ENCODE data around the gene ALDH1L1. TPM values are rescaled to one million over a fixed set of nuclear protein-coding genes. Genes with fewer than 3 reads are reported as not detected.

Gene ALDH1L1
- total and polyA plus RNA-seq, 2 of the 13 experiments (the other 11 are each of a cell fraction or from before 2014, with no cell fraction given): 11.2 to 28.7 TPM

DNA sequence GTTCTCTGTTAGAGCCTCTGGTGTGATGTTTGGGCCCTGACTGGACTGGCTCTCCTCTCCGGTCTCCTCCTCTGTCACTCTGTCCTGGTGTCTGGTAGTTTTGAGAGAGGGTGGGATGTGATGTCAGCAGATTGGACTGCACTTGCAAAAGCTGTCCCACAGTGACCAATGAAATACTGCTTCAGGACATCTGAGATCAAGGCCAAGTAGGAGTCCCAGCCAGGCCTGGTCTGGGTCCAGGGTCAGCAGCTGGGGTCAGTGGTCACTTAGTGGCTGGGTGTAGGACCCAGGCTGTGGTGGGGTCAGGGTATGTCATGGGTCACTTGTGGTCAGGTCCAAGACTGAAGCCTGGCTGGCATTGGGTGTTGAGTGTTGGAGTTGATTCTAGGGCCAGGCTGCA lies 20.9 kb downstream of the ALDH1L1 start (continued):
- TF ChIP-seq, protein P1, sequence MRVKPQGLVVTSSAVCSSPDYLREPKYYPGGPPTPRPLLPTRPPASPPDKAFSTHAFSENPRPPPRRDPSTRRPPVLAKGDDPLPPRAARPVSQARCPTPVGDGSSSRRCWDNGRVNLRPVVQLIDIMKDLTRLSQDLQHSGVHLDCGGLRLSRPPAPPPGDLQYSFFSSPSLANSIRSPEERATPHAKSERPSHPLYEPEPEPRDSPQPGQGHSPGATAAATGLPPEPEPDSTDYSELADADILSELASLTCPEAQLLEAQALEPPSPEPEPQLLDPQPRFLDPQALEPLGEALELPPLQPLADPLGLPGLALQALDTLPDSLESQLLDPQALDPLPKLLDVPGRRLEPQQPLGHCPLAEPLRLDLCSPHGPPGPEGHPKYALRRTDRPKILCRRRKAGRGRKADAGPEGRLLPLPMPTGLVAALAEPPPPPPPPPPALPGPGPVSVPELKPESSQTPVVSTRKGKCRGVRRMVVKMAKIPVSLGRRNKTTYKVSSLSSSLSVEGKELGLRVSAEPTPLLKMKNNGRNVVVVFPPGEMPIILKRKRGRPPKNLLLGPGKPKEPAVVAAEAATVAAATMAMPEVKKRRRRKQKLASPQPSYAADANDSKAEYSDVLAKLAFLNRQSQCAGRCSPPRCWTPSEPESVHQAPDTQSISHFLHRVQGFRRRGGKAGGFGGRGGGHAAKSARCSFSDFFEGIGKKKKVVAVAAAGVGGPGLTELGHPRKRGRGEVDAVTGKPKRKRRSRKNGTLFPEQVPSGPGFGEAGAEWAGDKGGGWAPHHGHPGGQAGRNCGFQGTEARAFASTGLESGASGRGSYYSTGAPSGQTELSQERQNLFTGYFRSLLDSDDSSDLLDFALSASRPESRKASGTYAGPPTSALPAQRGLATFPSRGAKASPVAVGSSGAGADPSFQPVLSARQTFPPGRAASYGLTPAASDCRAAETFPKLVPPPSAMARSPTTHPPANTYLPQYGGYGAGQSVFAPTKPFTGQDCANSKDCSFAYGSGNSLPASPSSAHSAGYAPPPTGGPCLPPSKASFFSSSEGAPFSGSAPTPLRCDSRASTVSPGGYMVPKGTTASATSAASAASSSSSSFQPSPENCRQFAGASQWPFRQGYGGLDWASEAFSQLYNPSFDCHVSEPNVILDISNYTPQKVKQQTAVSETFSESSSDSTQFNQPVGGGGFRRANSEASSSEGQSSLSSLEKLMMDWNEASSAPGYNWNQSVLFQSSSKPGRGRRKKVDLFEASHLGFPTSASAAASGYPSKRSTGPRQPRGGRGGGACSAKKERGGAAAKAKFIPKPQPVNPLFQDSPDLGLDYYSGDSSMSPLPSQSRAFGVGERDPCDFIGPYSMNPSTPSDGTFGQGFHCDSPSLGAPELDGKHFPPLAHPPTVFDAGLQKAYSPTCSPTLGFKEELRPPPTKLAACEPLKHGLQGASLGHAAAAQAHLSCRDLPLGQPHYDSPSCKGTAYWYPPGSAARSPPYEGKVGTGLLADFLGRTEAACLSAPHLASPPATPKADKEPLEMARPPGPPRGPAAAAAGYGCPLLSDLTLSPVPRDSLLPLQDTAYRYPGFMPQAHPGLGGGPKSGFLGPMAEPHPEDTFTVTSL (CRISPR knock-in tag; IDR thresholded peaks at IDR 0.05; ENCODE audit: borderline replicate concordance): no peak
- TF ChIP-seq, protein P2, sequence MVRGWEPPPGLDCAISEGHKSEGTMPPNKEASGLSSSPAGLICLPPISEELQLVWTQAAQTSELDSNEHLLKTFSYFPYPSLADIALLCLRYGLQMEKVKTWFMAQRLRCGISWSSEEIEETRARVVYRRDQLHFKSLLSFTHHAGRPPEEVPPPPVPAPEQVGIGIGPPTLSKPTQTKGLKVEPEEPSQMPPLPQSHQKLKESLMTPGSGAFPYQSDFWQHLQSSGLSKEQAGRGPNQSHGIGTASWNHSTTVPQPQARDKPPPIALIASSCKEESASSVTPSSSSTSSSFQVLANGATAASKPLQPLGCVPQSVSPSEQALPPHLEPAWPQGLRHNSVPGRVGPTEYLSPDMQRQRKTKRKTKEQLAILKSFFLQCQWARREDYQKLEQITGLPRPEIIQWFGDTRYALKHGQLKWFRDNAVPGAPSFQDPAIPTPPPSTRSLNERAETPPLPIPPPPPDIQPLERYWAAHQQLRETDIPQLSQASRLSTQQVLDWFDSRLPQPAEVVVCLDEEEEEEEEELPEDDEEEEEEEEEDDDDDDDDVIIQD (CRISPR knock-in tag; IDR thresholded peaks at IDR 0.05; ENCODE audit: low read depth): no peak
- TF ChIP-seq ESRRA (CRISPR knock-in tag; IDR thresholded peaks at IDR 0.05; ENCODE audit: low read depth) (no peak), ZFP1 (CRISPR knock-in tag; IDR thresholded peaks at IDR 0.05) (no peak), HMGA1 (CRISPR knock-in tag; conservative IDR thresholded peaks at IDR 0.05) (no peak), SMYD3 (CRISPR knock-in tag; IDR thresholded peaks at IDR 0.05) (no peak), SETDB1 (CRISPR knock-in tag; IDR thresholded peaks at IDR 0.05; ENCODE audit: borderline replicate concordance) (no peak), HDAC6 (IDR thresholded peaks at IDR 0.05; ENCODE audit: low read depth, low read length) (no peak)
- TF ChIP-seq, protein P3, sequence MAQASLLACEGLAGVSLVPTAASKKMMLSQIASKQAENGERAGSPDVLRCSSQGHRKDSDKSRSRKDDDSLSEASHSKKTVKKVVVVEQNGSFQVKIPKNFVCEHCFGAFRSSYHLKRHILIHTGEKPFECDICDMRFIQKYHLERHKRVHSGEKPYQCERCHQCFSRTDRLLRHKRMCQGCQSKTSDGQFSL (CRISPR knock-in tag; IDR thresholded peaks at IDR 0.05): no peak
- TF ChIP-seq, protein P4, sequence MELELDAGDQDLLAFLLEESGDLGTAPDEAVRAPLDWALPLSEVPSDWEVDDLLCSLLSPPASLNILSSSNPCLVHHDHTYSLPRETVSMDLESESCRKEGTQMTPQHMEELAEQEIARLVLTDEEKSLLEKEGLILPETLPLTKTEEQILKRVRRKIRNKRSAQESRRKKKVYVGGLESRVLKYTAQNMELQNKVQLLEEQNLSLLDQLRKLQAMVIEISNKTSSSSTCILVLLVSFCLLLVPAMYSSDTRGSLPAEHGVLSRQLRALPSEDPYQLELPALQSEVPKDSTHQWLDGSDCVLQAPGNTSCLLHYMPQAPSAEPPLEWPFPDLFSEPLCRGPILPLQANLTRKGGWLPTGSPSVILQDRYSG (CRISPR knock-in tag; IDR thresholded peaks at IDR 0.05): no peak

Data from HepG2 (cell line).